ENCODE results near the gene GRIP1.

GRCh38 chr12:66662179-66662578 is 16.7 kb downstream of the GRIP1 start:
- TF ChIP-seq REST (IDR thresholded peaks at IDR 0.05; ENCODE audit: unreplicated experiment): no peak
- TF ChIP-seq CTCF (conservative IDR thresholded peaks at IDR 0.05; ENCODE audit: low read depth in 2 of 2): no peak
- TF ChIP-seq EZH2 (IDR thresholded peaks at IDR 0.05; ENCODE audit: low read depth, unreplicated experiment): no peak
